IMR-90 (cell line): Measurements from ENCODE around the gene SNRNP200. TPM values are rescaled to one million over a fixed set of nuclear protein-coding genes. Genes with fewer than 3 reads are reported as not detected.

ENCODE experiments used
- ATAC-seq: fragments of 200-7000 bp; cut with Tn5 transposase; 2 replicates; pipeline ENCODE4 v1.9.1; 2020; ENCODE audit warnings: low read depth, mild to moderate bottlenecking, moderate library complexity
- BruUV-seq: library from RNA; stranded (reverse); fragments of 400-500 nt; replicated peaks from 2 replicates; lab custom pipeline; 2021; lab: Mats Ljungman, UMichigan
- CTCF ChIA-PET: fragments of 300-600 bp; formaldehyde crosslinking; extraction: SDS; loops from one replicate; lab custom pipeline; 2021; ENCODE audit warnings: antibody characterized with exemption; lab: Yijun Ruan, JAX
- POLR2A ChIA-PET: fragments of 300-600 bp; sonication (Branson Sonifier 250); formaldehyde crosslinking; loops from one replicate; lab custom pipeline; 2022; ENCODE audit warnings: antibody characterized with exemption; ENCODE audit not compliant: unreplicated experiment; lab: Charles Lee
- DNase-seq: peaks from one replicate; pipeline ENCODE4 v3.0.0; 2013
- H2AFZ ChIP-seq: replicated peaks from 2 replicates; pipeline ENCODE3; 2013; ENCODE audit warnings: low read length, mild to moderate bottlenecking; ENCODE audit not compliant: poor library complexity
- H2AK5ac ChIP-seq: 2 replicates; pipeline ENCODE4 v1.6.1; 2013; ENCODE audit warnings: low read depth, low read length, inconsistent platforms
- H2AK9ac ChIP-seq: replicated peaks from 2 replicates; pipeline ENCODE3; 2013; ENCODE audit warnings: mild to moderate bottlenecking, low read depth, low read length, moderate library complexity; ENCODE audit not compliant: poor library complexity
- H2BK120ac ChIP-seq: 2 replicates; pipeline ENCODE4 v1.6.1; 2013; ENCODE audit warnings: low read depth, low read length, inconsistent platforms
- H2BK15ac ChIP-seq: 3 replicates; pipeline ENCODE4 v1.6.1; 2013; ENCODE audit warnings: low read depth, low read length, inconsistent platforms
- H2BK20ac ChIP-seq: 2 replicates; pipeline ENCODE4 v1.6.1; 2013; ENCODE audit warnings: low read depth, mild to moderate bottlenecking, inconsistent platforms, low read length, moderate library complexity
- H2BK5ac ChIP-seq: 2 replicates; pipeline ENCODE4 v1.6.1; 2013; ENCODE audit warnings: mild to moderate bottlenecking, low read depth, low read length, inconsistent platforms; ENCODE audit not compliant: poor library complexity, severe bottlenecking
- H3K14ac ChIP-seq: replicated peaks from 2 replicates; pipeline ENCODE4 v1.6.1; 2013; ENCODE audit warnings: low read depth, low read length, inconsistent platforms
- H3K18ac ChIP-seq: 2 replicates; pipeline ENCODE4 v1.6.1; 2013; ENCODE audit warnings: low read depth, low read length, control low read depth
- H3K23ac ChIP-seq: 2 replicates; pipeline ENCODE4 v1.6.1; 2013; ENCODE audit warnings: low read depth, low read length, inconsistent platforms
- H3K27ac ChIP-seq: 2 replicates; pipeline ENCODE4 v1.5.1; 2013; ENCODE audit warnings: mild to moderate bottlenecking, control low read depth, low read length; ENCODE audit not compliant: insufficient read depth
- H3K27me3 ChIP-seq: 2 replicates; pipeline ENCODE4 v1.6.1; 2013; ENCODE audit warnings: low read length; ENCODE audit not compliant: control insufficient read depth, insufficient read depth
- H3K36me3 ChIP-seq: 2 replicates; pipeline ENCODE4 v1.6.1; 2013; ENCODE audit warnings: low read length, mixed read lengths; ENCODE audit not compliant: control insufficient read depth, insufficient read depth
- H3K4ac ChIP-seq: 2 replicates; pipeline ENCODE4 v1.6.1; 2013; ENCODE audit warnings: low read depth, low read length, inconsistent platforms
- H3K4me1 ChIP-seq: 2 replicates; pipeline ENCODE4 v1.6.1; 2013; ENCODE audit warnings: low read length, mixed read lengths; ENCODE audit not compliant: control insufficient read depth, insufficient read depth
- H3K4me2 ChIP-seq: 2 replicates; pipeline ENCODE4 v1.6.1; 2013; ENCODE audit warnings: low read depth, mild to moderate bottlenecking, control low read depth, low read length, moderate library complexity
- H3K4me3 ChIP-seq: 2 replicates; pipeline ENCODE4 v1.5.1; 2013; ENCODE audit warnings: low read depth, mild to moderate bottlenecking, control low read depth, low read length, moderate library complexity; ENCODE audit not compliant: insufficient read depth
- H3K56ac ChIP-seq: 2 replicates; pipeline ENCODE4 v1.6.1; 2013; ENCODE audit warnings: low read length, inconsistent platforms; ENCODE audit not compliant: insufficient read depth; ENCODE audit errors: extremely low read depth
- H3K79me1 ChIP-seq, 2 experiments: 2 replicates each; pipeline ENCODE4 v1.6.1; 2013; ENCODE audit warnings: low read length in 2 of 2, inconsistent platforms in 1 of 2, low read depth in 1 of 2
- H3K9ac ChIP-seq: 2 replicates; pipeline ENCODE4 v1.6.1; 2013; ENCODE audit warnings: low read depth, low read length, control low read depth
- H3K9me1 ChIP-seq: 2 replicates; pipeline ENCODE4 v1.6.1; 2013; ENCODE audit warnings: low read length, inconsistent platforms; ENCODE audit not compliant: insufficient read depth
- H3K9me3 ChIP-seq: 2 replicates; pipeline ENCODE4 v1.6.1; 2013; ENCODE audit warnings: low read length; ENCODE audit not compliant: control insufficient read depth, insufficient read depth
- H4K20me1 ChIP-seq: 2 replicates; pipeline ENCODE4 v1.6.1; 2013; ENCODE audit warnings: low read length, inconsistent platforms; ENCODE audit not compliant: insufficient read depth
- H4K5ac ChIP-seq: 2 replicates; pipeline ENCODE4 v1.6.1; 2013; ENCODE audit warnings: mild to moderate bottlenecking, low read depth, low read length, control low read depth
- H4K8ac ChIP-seq, 2 experiments: 2 replicates each; pipeline ENCODE4 v1.6.1; 2013; ENCODE audit warnings: low read depth in 2 of 2, low read length in 2 of 2, control low read depth in 1 of 2, inconsistent platforms in 1 of 2
- H4K91ac ChIP-seq: 2 replicates; pipeline ENCODE4 v1.6.1; 2013; ENCODE audit warnings: low read depth, low read length, inconsistent platforms; ENCODE audit not compliant: insufficient read depth
- CEBPB ChIP-seq: IDR thresholded peaks from 2 replicates; pipeline ENCODE4 v1.6.1; 2012; ENCODE audit warnings: low read depth, low read length, improper control_type of control experiment
- CTCF ChIP-seq: conservative IDR thresholded peaks from 2 replicates; pipeline ENCODE4 v1.5.1; 2012; ENCODE audit warnings: mild to moderate bottlenecking, low read depth, low read length, improper control_type of control experiment
- FOS ChIP-seq: fragments of 150-350 bp; IDR thresholded peaks from 2 replicates; pipeline ENCODE4 v1.6.1; 2016; ENCODE audit warnings: low read depth, low read length
- MAZ ChIP-seq: IDR thresholded peaks from 2 replicates; pipeline ENCODE4 v1.6.1; 2012; ENCODE audit warnings: low read depth, mild to moderate bottlenecking, low read length, improper control_type of control experiment, moderate library complexity, borderline replicate concordance
- NFE2L2 ChIP-seq: fragments of 150-350 bp; IDR thresholded peaks from 2 replicates; pipeline ENCODE4 v1.6.1; 2016; ENCODE audit warnings: low read depth, mild to moderate bottlenecking, low read length
- POLR2A ChIP-seq: IDR thresholded peaks from 2 replicates; pipeline ENCODE4 v1.6.1; 2012; ENCODE audit warnings: mild to moderate bottlenecking, low read depth, low read length
- RAD21 ChIP-seq: IDR thresholded peaks from 2 replicates; pipeline ENCODE4 v1.6.1; 2012; ENCODE audit warnings: low read length, improper control_type of control experiment
- RCOR1 ChIP-seq: IDR thresholded peaks from 2 replicates; pipeline ENCODE4 v1.6.1; 2012; ENCODE audit warnings: mild to moderate bottlenecking, low read length, improper control_type of control experiment; ENCODE audit not compliant: insufficient replicate concordance
- RFX5 ChIP-seq: IDR thresholded peaks from 2 replicates; pipeline ENCODE4 v1.8.0; 2012; ENCODE audit warnings: low read depth, mild to moderate bottlenecking, low read length, moderate library complexity
- USF2 ChIP-seq: fragments of 150-350 bp; IDR thresholded peaks from 2 replicates; pipeline ENCODE4 v1.6.1; 2017; ENCODE audit warnings: mild to moderate bottlenecking, antibody characterized with exemption, low read length, low read depth
- WGBS, 2 experiments: methylation state at CpG; one replicate each; pipeline versions ENCODE4 v1.1.5 to v1.1.7; 2013; ENCODE audit warnings: missing lambda C conversion rate in 2 of 2; ENCODE audit not compliant: insufficient read length in 1 of 2; ENCODE audit errors: extremely low coverage in 2 of 2; 5-methylcytosine and 5-hydroxymethylcytosine counted together
- dilution Hi-C: fragments of 300-500 bp; cut with HindIII; formaldehyde crosslinking; loops from one replicate; pipeline ENCODE4 v1.14.3; 2018; ENCODE audit warnings: low sequenced_read_pairs; ENCODE audit not compliant: unreplicated experiment
- in situ Hi-C: fragments of 300-500 bp; cut with MboI; formaldehyde crosslinking; loops from 3 replicates; pipeline ENCODE4 v1.14.3; 2019; ENCODE audit warnings: low sequenced_read_pairs, inconsistent platforms, mixed read lengths
- intact Hi-C: fragments of 100-400 bp; cut with micrococcal nuclease; formaldehyde crosslinking; loops from 2 replicates; pipeline ENCODE4 v1.10.0; 2022
- polyA plus RNA-seq, 3 experiments: library from polyadenylated mRNA; depleted of rRNA; stranded (reverse); fragments of >200 nt; gene quantifications; 2 replicates each; pipeline ENCODE4 v1.2.3, GENCODE V29; 2012; ENCODE audit warnings: low replicate concordance in 1 of 3
- total RNA-seq: library from RNA; depleted of rRNA; stranded (reverse); fragments of >200 nt; gene quantifications from 2 replicates; pipeline ENCODE4 v1.2.3, GENCODE V29; 2012

The SNRNP200 gene
- total and polyA plus RNA-seq, 2 of the 4 experiments (the other 2 are of a cell fraction) = 44.1 to 108 TPM

- TF ChIP-seq CTCF = no peak
- no peak for TF ChIP-seq RFX5
Measured at GRCh38 chr2:96305091-96305978, at the start of gene SNRNP200 (continued).

DNA sequence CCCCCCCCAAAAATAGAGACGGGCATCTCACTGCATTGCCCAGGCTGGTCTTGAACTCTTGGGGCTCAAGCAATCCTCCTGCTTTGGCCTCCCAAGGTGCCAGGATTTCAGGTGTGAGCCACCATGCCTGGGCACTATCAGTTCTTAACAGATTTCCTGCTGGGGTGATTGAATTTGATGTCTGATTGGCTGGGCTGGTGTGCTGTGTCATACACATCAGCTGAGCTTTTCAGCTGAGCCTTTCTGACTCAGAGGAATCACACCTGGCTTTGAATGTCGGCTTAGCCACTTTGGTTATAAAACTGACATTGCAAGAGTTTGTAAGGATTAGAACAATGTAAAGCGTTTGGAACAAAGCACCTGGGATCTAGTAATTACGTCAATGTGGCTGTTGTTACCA, 49.1 kb upstream of the SNRNP200 start:
- intact Hi-C loops (no loop called here), dilution Hi-C loops (no loop called here), in situ Hi-C loops (no loop called here)
- Histone ChIP-seq H3K9me3 (no peaks in the 10 kb centered on the region), H3K36me3 (peaks cover 10% of the 10 kb centered on the region), H4K8ac (no peak overlapping the region), H3K4ac (no peak overlapping the region), H2BK120ac (no peak overlapping the region), H3K27ac (no peak overlapping the region), H3K18ac (no peak overlapping the region), H2BK5ac (no peak overlapping the region), H4K91ac (no peak overlapping the region), H3K14ac (no peak overlapping the region), H3K56ac (no peak overlapping the region), H2BK20ac (no peak overlapping the region), H3K9me1 (no peaks in the 10 kb centered on the region; the same call in 1 of the 2 replicates), H2BK15ac (no peak overlapping the region), H3K79me1 (no peaks in the 10 kb centered on the region), H4K5ac (no peak overlapping the region), H4K20me1 (no peaks in the 10 kb centered on the region), H3K4me1 (no peaks in the 10 kb centered on the region), H3K23ac (no peak overlapping the region), H2AK5ac (no peak overlapping the region), H3K27me3 (no peaks in the 10 kb centered on the region), H3K4me2 (no peak overlapping the region), H2AFZ (no peak overlapping the region), H2AK9ac (no peak overlapping the region), H3K9ac (no peak overlapping the region), H3K4me3 (no peak overlapping the region)
- WGBS, 2 experiments = no CpG with 5 or more reads among the region's 4 CpGs
- POLR2A ChIA-PET = no interaction called here
- DNase-seq (no peak), ATAC-seq (no peak)
- no TSS peak for BruUV-seq
- TF ChIP-seq RAD21 (no peak), NFE2L2 (no peak), RFX5 (no peak), RCOR1 (no peak), POLR2A (no peak), FOS (no peak), CEBPB (no peak), CTCF (no peak), MAZ (no peak), USF2 (no peak)
- CTCF ChIA-PET = no interaction called here
